Measurements from ENCODE around the gene PANX1. TPM values are rescaled to one million over a fixed set of nuclear protein-coding genes. Genes with fewer than 3 reads are reported as not detected.

The PANX1 gene
- total RNA-seq, 2 experiments from 2014 or later: 9.8 to 10.7 TPM

DNA sequence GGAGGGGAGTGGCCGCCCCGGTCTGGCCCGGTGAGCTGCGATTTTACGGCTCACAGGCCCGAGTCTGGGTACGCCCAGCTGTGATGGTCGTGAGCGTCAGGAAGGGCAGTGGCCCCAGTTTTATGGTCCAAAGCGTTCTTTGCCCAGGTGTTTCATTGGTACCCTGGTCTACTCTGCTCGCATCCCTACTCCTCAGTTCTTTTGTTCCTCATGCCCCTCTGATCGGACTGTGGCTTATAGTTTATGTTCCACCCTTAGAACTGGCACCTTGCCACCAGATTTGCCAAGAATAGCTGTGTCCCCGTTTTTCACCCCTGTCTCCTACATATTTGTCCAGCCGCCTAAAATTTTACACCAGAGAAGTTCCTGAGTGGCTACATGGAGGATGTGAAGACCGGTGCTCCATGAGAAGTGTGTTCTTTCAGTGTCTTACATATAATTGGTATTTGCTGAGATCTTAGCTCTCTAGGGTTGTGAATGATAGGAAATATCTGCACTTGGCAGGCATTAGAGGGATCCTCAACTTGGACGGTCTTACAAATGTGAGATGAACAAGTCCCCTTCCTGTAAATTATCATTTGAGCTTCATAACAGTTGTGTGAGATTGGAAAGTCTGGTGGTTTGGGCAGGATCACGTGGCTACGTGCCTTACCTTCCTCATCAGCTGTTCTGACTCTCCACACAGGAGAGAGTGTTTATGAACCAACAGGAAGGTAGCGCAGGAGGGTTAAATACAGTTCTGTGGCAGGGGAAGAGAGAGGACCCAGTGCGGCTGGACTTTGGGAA lies 1.1 kb downstream of the PANX1 start:
- ChIA-PET CTCF (interaction anchor here (0.7 to 1.1 kb wide), 2 partner anchors 18 to 21 kb away, joined by 3 read pairs; no protein-coding TSS in a partner anchor), POLR2A (interaction anchor here (1.2 to 2.1 kb wide), 3 partner anchors 23 to 844 kb away, joined by 3 to 12 read pairs (median 5); partner anchors contain the start of genes C11orf54, CWC15, KDM4D and TAF1D)
- peak; percentile 27 for ATAC-seq
- Mint-ChIP-seq H3K36me3 (ENCODE audit: low read depth) (no peaks in the 10 kb centered on the region), H3K27ac (no peak overlapping the region), H3K4me1 (peaks cover 31% of the 10 kb centered on the region), H3K27me3 (no peaks in the 10 kb centered on the region), H3K4me3 (no peak overlapping the region), H3K9me3 (ENCODE audit: low read depth) (peaks cover 1% of the 10 kb centered on the region)
- peak; percentile 56 for DNase-seq
- intact Hi-C loops (cut with DNase I, micrococcal nuclease): loop anchor here (1.0 to 10.0 kb wide), 12 partner anchors 17 to 1659 kb away; partner anchors contain the start of genes MED17 (in 2 of the 2), ANKRD49 (in 1 of the 2), C11orf54 (in 1 of the 2) and CEP295 (in 1 of the 2)

DNA sequence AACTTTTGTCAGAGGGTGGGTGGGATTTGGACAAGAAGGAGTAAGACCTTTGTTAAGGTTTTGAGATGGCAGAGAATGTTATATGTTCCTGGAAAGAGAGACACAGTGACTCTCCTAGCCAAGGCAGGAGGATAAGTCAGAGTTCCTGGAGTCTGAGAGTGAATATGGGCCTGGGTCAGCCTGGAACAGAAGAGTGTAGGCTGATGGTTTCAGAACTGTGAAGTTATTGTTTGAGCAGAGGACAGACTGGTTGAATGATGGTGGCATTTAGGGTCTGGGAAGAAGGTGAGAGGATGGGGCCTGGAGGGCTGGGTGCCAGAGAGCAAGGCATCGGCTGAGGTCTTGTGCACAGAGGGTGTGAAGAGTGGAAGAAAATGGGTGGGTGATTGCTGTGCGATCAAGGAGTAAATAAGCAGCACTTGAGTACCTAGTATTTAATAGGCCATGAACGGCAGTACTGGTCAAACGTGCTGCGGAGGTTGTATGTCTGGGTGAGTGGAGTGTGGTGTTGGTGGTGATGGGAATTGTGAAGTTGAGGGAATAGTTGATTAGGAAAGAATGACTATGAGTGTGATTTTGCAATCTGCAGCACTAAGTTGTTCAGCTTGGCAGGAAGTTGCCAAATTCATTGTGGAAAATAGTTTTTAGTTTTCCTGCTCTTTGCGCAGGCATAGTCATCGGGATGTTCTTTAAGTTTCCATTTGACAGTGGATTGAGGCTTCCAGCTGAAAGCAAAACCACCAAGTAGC lies 1.8 kb downstream of the PANX1 start:
- no peak overlapping the region for H3K4me3 Mint-ChIP-seq
- CTCF ChIA-PET: interaction anchor here (0.7 to 1.1 kb wide), 2 partner anchors 21 to 384 kb away, joined by 3 read pairs; no protein-coding TSS in a partner anchor
- H3K4me1 Mint-ChIP-seq: peaks cover 38% of the 10 kb centered on the region
- ATAC-seq (no peak), DNase-seq (no peak)
- H3K36me3 Mint-ChIP-seq (ENCODE audit: low read depth): no peaks in the 10 kb centered on the region
- H3K27ac Mint-ChIP-seq: no peak overlapping the region
- no peaks in the 10 kb centered on the region for H3K9me3 Mint-ChIP-seq (ENCODE audit: low read depth)
- no peaks in the 10 kb centered on the region for H3K27me3 Mint-ChIP-seq
- POLR2A ChIA-PET: interaction anchor here (1.9 kb wide), 1 partner anchor 22 kb away, joined by 5 read pairs; no protein-coding TSS in a partner anchor
- intact Hi-C loops (cut with DNase I, micrococcal nuclease): loop anchor here in 1 of 2 experiments (2.0 kb wide), 1 partner anchor 16 kb away; no protein-coding TSS in a partner anchor

DNA sequence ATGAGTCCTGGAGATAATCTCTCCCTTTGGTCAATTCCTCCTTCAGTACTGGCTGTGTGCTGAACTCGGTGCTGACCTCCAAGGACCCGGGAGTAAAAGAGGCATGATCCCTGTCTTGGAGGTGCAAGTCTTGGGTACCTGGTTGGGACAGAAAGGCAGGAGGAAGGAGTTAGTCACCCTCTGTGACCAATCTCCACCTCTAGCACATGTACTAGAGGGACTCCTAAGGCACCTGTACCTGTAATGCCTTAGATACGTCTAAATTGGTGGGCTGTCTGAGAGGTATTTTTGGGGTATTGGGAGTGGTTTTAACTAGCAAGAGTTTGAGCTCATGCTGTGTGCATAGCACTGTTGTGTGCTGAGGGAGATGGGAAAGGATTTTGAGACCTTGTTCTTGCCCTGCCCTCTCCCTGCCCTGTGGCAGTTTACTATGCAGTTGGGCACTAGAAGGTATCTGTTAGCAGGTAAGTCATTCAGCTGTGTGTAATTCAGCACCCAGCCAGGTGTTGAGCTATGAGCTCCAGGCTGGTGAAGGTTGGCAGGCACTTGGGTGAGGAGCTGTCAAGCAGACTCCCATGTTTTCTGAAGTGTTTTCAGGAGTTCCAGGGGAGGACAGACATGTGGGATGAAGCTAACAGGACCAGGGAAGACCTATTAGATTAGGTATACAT lies 2.5 kb downstream of the PANX1 start:
- H3K36me3 Mint-ChIP-seq (ENCODE audit: low read depth): peaks cover 6% of the 10 kb centered on the region
- H3K4me3 Mint-ChIP-seq: no peak overlapping the region
- intact Hi-C loops (cut with DNase I, micrococcal nuclease): loop anchor here in 1 of 2 experiments (2.0 kb wide), 1 partner anchor 16 kb away; no protein-coding TSS in a partner anchor
- no peak overlapping the region for H3K27ac Mint-ChIP-seq
- ATAC-seq (no peak), DNase-seq (no peak)
- ChIA-PET CTCF (interaction anchor here (0.7 to 0.8 kb wide), 2 partner anchors 61 to 383 kb away, joined by 3 read pairs; no protein-coding TSS in a partner anchor), POLR2A (no interaction called here)
- H3K4me1 Mint-ChIP-seq: peaks cover 46% of the 10 kb centered on the region
- H3K9me3 Mint-ChIP-seq (ENCODE audit: low read depth): peaks cover 1% of the 10 kb centered on the region
- H3K27me3 Mint-ChIP-seq: no peaks in the 10 kb centered on the region

DNA sequence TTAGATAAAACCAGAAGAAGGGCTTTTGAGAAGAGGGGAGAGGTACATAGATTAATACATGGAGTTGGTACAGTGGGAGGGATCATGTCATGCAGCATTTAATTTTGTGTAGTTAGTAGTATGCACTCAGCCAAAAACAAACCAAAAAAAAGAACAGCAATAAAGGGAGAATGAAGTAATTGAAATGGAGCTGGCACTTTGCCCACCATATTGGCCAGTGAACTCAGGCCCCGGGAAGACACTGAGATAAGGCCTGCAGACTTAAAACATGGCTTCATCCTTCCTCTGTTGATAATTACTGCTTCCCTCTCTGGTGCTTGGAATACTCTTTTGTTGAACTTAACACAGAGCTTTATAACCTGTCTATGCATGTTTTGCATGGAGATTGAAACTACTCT lies 3.1 kb downstream of the PANX1 start:
- POLR2A ChIA-PET: interaction anchor here (0.6 kb wide), 1 partner anchor 341 kb away, joined by 3 read pairs; no protein-coding TSS in a partner anchor
- peaks cover 8% of the 10 kb centered on the region for H3K36me3 Mint-ChIP-seq (ENCODE audit: low read depth)
- H3K4me1 Mint-ChIP-seq: peaks cover 48% of the 10 kb centered on the region
- intact Hi-C loops (cut with DNase I, micrococcal nuclease): loop anchor here in 1 of 2 experiments (2.0 kb wide), 1 partner anchor 15 kb away; no protein-coding TSS in a partner anchor
- CTCF ChIA-PET: interaction anchor here (0.8 kb wide), 1 partner anchor 62 kb away, joined by 3 read pairs; no protein-coding TSS in a partner anchor
- no peak overlapping the region for H3K27ac Mint-ChIP-seq
- DNase-seq: no peak
- peaks cover 3% of the 10 kb centered on the region for H3K9me3 Mint-ChIP-seq (ENCODE audit: low read depth)
- no peaks in the 10 kb centered on the region for H3K27me3 Mint-ChIP-seq
- ATAC-seq: no peak
- H3K4me3 Mint-ChIP-seq: no peak overlapping the region

DNA sequence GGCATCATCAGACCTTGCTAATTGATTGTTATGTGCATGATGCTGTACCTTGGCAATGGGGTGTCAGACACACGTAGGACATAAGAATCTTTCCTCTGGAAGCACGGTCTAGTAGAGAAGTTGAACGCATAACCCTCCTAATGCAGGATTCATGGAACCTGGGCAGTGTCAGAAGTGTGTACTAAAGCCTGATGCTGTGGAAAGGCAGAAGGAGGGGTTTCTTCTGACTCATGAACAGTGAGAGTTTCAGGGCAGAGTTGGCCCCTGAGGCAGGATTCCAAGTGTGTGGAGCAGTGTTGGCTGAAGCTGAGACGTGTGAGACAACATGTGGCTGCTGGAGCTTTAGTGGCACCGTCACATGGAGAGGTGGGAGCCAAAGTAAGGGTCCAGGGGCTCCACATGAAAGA lies 3.5 kb downstream of the PANX1 start:
- Mint-ChIP-seq H3K27ac (no peak overlapping the region), H3K27me3 (no peaks in the 10 kb centered on the region), H3K9me3 (ENCODE audit: low read depth) (peaks cover 3% of the 10 kb centered on the region), H3K4me3 (no peak overlapping the region), H3K36me3 (ENCODE audit: low read depth) (peaks cover 10% of the 10 kb centered on the region), H3K4me1 (peaks cover 51% of the 10 kb centered on the region)
- no peak for ATAC-seq
- intact Hi-C loops (cut with DNase I, micrococcal nuclease): no loop called here
- no peak for DNase-seq
- POLR2A ChIA-PET: interaction anchor here (0.6 kb wide), 1 partner anchor 341 kb away, joined by 3 read pairs; no protein-coding TSS in a partner anchor
- CTCF ChIA-PET: no interaction called here

DNA sequence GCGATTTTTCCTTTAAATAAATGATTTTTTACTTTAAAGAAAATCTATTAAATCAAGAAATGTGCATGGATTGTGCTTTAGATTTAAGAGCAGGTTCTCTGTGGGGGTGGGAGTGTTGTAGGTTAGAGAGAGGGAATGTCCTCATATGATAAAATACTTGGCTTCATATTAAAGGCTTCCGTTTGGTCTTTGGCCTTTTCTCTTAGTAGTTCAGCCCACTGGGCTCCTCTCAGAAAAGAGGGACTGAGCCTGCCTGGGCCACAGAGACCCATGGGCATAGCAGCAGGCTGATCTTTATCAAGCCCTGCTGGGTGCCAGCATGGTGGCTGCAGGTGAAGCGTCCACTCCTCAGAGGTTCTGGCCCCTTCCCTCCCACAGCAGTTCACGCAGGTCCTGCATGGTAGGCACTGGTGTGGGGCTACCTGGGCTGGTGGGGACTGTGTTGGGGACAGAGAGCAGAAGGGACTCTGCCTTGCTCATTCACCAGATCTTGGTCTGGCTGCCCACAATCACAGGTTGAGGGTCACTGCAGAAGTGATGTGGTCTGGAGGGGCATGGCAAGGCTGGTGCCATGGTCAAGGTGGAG lies 4.3 kb downstream of the PANX1 start:
- Mint-ChIP-seq H3K27ac (no peak overlapping the region), H3K9me3 (ENCODE audit: low read depth) (peaks cover 3% of the 10 kb centered on the region)

DNA sequence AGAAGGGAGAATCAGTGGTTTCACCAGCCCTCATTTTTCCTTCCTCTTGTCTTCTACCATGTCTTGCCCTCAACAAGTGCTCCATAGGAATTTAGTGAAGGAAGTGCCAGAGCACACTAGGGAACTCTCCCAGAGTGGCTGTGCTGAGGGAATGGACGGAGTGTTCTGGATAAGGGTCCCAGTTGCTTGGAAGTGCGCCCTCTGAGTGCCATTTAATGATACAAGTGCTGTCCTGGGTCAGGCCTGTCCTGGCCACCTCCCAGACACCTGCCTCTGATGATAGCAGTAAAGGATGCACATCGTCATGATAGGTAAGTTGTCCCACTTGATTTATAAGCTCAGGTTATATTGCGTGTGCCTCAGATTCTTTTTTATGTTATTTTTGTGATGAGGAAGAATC lies 5.1 kb downstream of the PANX1 start:
- Mint-ChIP-seq H3K4me3 (no peak overlapping the region), H3K27me3 (no peaks in the 10 kb centered on the region), H3K27ac (no peak overlapping the region), H3K4me1 (peaks cover 42% of the 10 kb centered on the region), H3K9me3 (ENCODE audit: low read depth) (peaks cover 3% of the 10 kb centered on the region), H3K36me3 (ENCODE audit: low read depth) (peaks cover 10% of the 10 kb centered on the region)
- ChIA-PET POLR2A (no interaction called here), CTCF (interaction anchor here (0.7 kb wide), 1 partner anchor 393 kb away, joined by 3 read pairs; no protein-coding TSS in a partner anchor)
- ATAC-seq (no peak), DNase-seq (no peak)
- intact Hi-C loops (cut with DNase I, micrococcal nuclease): no loop called here

More for the DNA sequence above, 4.3 kb downstream of the PANX1 start:
- CTCF ChIA-PET: no interaction called here
- intact Hi-C loops (cut with DNase I, micrococcal nuclease): no loop called here
- H3K27me3 Mint-ChIP-seq: no peaks in the 10 kb centered on the region
- no peak for ATAC-seq
- peaks cover 10% of the 10 kb centered on the region for H3K36me3 Mint-ChIP-seq (ENCODE audit: low read depth)
- no peak overlapping the region for H3K4me3 Mint-ChIP-seq
- peaks cover 43% of the 10 kb centered on the region for H3K4me1 Mint-ChIP-seq
- no peak for DNase-seq
- POLR2A ChIA-PET: no interaction called here

DNA sequence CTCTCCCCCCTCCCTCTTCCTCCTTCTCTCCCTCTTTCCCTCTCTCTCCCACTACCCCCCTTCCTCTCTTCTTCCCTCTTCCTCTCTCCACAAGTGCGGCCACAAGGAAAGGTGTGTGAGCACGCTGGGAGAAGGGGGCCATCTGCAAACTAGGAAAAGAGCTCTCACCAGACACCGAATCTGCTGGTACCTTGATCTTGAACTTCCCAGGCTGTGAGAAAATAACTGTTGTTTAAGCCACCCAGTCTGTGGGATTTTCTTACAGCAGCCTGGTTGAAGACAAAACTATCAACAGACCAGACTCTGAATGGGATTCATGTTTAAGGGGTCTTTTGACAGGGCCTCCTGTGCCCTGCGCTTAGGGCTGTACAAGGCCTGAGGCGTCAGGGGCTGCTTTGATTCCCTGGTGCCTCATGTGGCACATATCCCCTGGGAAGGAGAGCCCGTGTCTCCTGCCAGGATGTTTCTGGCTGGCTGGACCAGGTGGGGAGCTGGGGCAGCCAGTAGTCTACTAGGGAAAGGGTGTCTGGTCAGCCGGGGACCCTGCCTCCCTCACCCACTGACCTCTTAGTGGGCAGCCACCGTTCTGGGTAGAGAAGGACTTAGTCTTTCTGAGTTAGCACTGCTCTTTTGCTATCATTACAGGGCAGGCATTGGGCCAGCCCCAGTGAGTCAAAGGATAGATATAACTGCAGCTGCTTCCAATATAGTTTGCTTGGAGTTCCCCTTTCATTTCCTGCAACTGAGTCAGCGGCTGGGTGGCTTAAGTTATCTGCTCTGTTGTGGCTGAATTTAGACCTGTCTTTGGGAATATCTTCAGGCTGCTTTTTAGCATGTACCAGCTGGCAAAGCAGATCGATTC lies 6.2 kb downstream of the PANX1 start:
- intact Hi-C loops (cut with DNase I, micrococcal nuclease): loop anchor here in 1 of 2 experiments (5.0 kb wide), 1 partner anchor 742 kb away; no protein-coding TSS in a partner anchor
- ChIA-PET CTCF (interaction anchor here (0.6 to 0.9 kb wide), 2 partner anchors 19 to 383 kb away, joined by 3 to 4 read pairs; no protein-coding TSS in a partner anchor), POLR2A (interaction anchor here (0.6 kb wide), 1 partner anchor 28 kb away, joined by 3 read pairs; no protein-coding TSS in a partner anchor)
- peaks cover 10% of the 10 kb centered on the region for H3K36me3 Mint-ChIP-seq (ENCODE audit: low read depth)
- H3K9me3 Mint-ChIP-seq (ENCODE audit: low read depth): peaks cover 3% of the 10 kb centered on the region
- peak overlapping the region; percentile 72 for H3K27ac Mint-ChIP-seq
- peaks cover 45% of the 10 kb centered on the region for H3K4me1 Mint-ChIP-seq
- peak; percentile 95 for ATAC-seq
- H3K27me3 Mint-ChIP-seq: no peaks in the 10 kb centered on the region
- peak overlapping the region; percentile 12 for H3K4me3 Mint-ChIP-seq
- DNase-seq: peak; percentile 74

DNA sequence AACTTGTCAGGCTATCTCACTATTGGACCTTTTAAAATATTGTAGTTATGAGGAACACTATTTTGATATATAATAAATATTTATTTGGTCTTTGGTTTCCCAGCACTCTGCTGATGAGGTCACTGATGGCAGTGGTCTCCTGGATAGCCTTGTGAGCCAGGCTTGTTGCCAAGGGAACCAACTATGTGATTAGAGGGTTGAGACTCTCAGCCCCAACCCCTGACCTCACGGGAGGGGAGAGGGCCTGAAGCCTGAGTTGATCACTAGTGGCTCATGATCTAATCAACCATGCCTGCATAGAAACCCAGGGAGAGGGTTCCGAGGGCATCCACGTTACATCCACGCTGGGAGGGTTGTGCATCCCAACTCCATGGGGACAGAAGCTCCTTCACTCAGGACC lies 10.8 kb downstream of the PANX1 start:
- intact Hi-C loops (cut with DNase I, micrococcal nuclease): loop anchor here in 1 of 2 experiments (5.0 kb wide), 1 partner anchor 738 kb away; no protein-coding TSS in a partner anchor
- POLR2A ChIA-PET: no interaction called here

More for the DNA sequence above, 10.8 kb downstream of the PANX1 start:
- Mint-ChIP-seq H3K4me3 (no peak overlapping the region), H3K9me3 (ENCODE audit: low read depth) (peaks cover 3% of the 10 kb centered on the region), H3K4me1 (peaks cover 55% of the 10 kb centered on the region), H3K36me3 (ENCODE audit: low read depth) (peaks cover 10% of the 10 kb centered on the region), H3K27me3 (no peaks in the 10 kb centered on the region), H3K27ac (no peak overlapping the region)
- CTCF ChIA-PET: interaction anchor here (0.7 kb wide), 1 partner anchor 281 kb away, joined by 3 read pairs; no protein-coding TSS in a partner anchor
- DNase-seq (no peak), ATAC-seq (no peak)

Measured in activated CD4-positive, alpha-beta T cell treated with anti-CD3 and anti-CD28 coated beads for 36 hours (primary cell).